ENCODE data around the gene MEIOSIN. TPM values are rescaled to one million over a fixed set of nuclear protein-coding genes. Genes with fewer than 3 reads are reported as not detected.

MEIOSIN gene
- total and polyA plus RNA-seq, 2 donors (not counting 1 experiment from before 2014, with no cell fraction given) = not detected

DNA sequence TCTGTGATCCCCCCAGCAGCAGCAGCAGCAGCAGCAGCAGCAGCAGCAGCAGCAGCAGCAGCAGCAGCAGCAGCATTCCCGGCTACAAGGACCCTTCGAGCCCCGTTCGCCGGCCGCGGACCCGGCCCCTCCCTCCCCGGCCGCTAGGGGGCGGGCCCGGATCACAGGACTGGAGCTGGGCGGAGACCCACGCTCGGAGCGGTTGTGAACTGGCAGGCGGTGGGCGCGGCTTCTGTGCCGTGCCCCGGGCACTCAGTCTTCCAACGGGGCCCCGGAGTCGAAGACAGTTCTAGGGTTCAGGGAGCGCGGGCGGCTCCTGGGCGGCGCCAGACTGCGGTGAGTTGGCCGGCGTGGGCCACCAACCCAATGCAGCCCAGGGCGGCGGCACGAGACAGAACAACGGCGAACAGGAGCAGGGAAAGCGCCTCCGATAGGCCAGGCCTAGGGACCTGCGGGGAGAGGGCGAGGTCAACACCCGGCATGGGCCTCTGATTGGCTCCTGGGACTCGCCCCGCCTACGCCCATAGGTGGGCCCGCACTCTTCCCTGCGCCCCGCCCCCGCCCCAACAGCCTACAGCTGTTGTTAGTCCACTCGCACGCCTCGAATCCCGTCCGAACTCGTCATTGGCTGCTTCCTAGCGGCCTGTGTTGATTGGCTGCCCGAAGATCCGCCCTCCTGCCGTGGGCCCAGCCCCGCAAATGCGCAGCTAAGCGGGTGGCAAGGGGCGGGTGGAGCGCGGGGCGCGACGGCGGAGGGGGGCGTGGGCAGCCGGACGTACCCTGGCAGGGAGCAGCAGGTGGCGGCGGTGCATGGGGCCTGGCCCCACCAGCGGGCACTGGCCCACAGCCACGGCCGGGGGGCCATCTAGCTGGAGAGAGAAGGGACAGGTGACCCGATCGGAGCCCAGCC, 37.2 kb downstream of the MEIOSIN start:
- ATAC-seq (ENCODE audit: low read depth) (peak; percentile 68), DNase-seq (peak; percentile 95)
- Histone ChIP-seq H2AFZ (ENCODE audit: insufficient read depth, low read depth, low read length, poor library complexity, severe bottlenecking) (peak overlapping the region; percentile 93), H3K4me2 (replicated peaks; ENCODE audit: low read depth, low read length, poor library complexity, severe bottlenecking) (peak overlapping the region; percentile 96), H3K9ac (ENCODE audit: low read length) (peak overlapping the region; percentile 78), H3K4me1 (ENCODE audit: control insufficient read depth in 2 of 2, insufficient read depth in 2 of 2, low read length in 2 of 2) (peaks cover 12 to 32% of the 10 kb centered on the region in 2 donors), H3K27me3 (replicated peaks in 1 of 4; ENCODE audit: control extremely low read depth in 1 of 4, control insufficient read depth in 3 of 4, insufficient read depth in 4 of 4, low read length in 3 of 4) (peaks cover 0 to 28% (median 8%) of the 10 kb centered on the region in 4 experiments), H3K36me3 (replicated peaks in 1 of 2; ENCODE audit: control extremely low read depth in 1 of 2, control insufficient read depth in 1 of 2, extremely low read depth in 1 of 2, insufficient read depth in 2 of 2, low read length in 1 of 2) (no peaks in the 10 kb centered on the region), H3K79me2 (ENCODE audit: control insufficient read depth, insufficient read depth, low read length) (no peaks in the 10 kb centered on the region), H4K20me1 (ENCODE audit: control insufficient read depth, insufficient read depth, low read length, poor library complexity, severe bottlenecking) (no peaks in the 10 kb centered on the region), H3K27ac (ENCODE audit: low read length in 2 of 2) (peak overlapping the region; percentile 29 to 56), H3K9me3 (ENCODE audit: control extremely low read depth in 1 of 3, control insufficient read depth in 2 of 3, insufficient read depth in 1 of 3, low read length in 2 of 3) (peaks cover 0 to 3% (median 0%) of the 10 kb centered on the region in 3 donors), H3K4me3 (ENCODE audit: control extremely low read depth in 1 of 5, extremely low read depth in 1 of 5, insufficient read depth in 1 of 5, low read depth in 2 of 5, low read length in 4 of 5) (peak overlapping the region in 4 of 5 experiments; percentile 71 to 88 (median 82))
- H3K27ac Mint-ChIP-seq = peak overlapping the region; percentile 86
- no peaks in the 10 kb centered on the region for H3K9me3 Mint-ChIP-seq (ENCODE audit: insufficient read depth)
- TF ChIP-seq CTCF (IDR thresholded peaks at IDR 0.05) = peak; percentile 96
- no peak for TF ChIP-seq EZH2 (IDR thresholded peaks at IDR 0.05; ENCODE audit: borderline replicate concordance, insufficient read depth, low read depth, low read length, poor library complexity, severe bottlenecking)
- ChIA-PET POLR2A (interaction anchor here (0.6 to 3.9 kb wide), 9 partner anchors 12 to 301 kb away, joined by 3 to 23 read pairs (median 4); partner anchors contain the start of genes DMPK, DMWD, FBXO46 and SYMPK), CTCF (interaction anchor here (0.6 to 8.3 kb wide), 17 partner anchors 9 to 278 kb away, joined by 3 to 302 read pairs (median 8); partner anchors contain the start of genes CCDC61, DMWD, FOXA3 and QPCTL)
- peak overlapping the region; percentile 90 for H3K4me3 Mint-ChIP-seq
- peaks cover 29% of the 10 kb centered on the region for H3K4me1 Mint-ChIP-seq
- no peaks in the 10 kb centered on the region for H3K27me3 Mint-ChIP-seq
- intact Hi-C loops (cut with micrococcal nuclease) = loop anchor here (1.0 kb wide), 5 partner anchors 9 to 225 kb away; partner anchors contain the start of genes CCDC61 and SYMPK
- 3% methylated on average over 79 of the region's 79 CpGs for WGBS (ENCODE audit: insufficient coverage)

Data from B cell (primary cell).